Activated CD4-positive, alpha-beta T cell treated with anti-CD3 and anti-CD28 coated beads, Interleukin-10, Interleukin-2, amounts not matched to agents 100 ng/mL and 50 ng/mL, durations not matched to agents 16 hours and 8 hours (primary cell): Measurements from ENCODE around the gene SMIM7.

Source experiments
- DNase-seq: peaks from one replicate; pipeline ENCODE4 v3.0.0-alpha.2; 2020

Gene SMIM7

GRCh38 chr19:16620018-16620417 is 39.9 kb downstream of the SMIM7 start:
- DNase-seq, result no peak

GRCh38 chr19:16619457-16619856 is 40.5 kb downstream of the SMIM7 start:
- DNase-seq, result no peak

- DNase-seq, result no peak
Observed at GRCh38 chr19:16618248-16618647, 41.7 kb downstream of the SMIM7 start.

GRCh38 chr19:16615808-16616207 is 44.1 kb downstream of the SMIM7 start:
- DNase-seq, result no peak

GRCh38 chr19:16614941-16615340 is 45.0 kb downstream of the SMIM7 start:
- no peak for DNase-seq

- no peak for DNase-seq
Observed at GRCh38 chr19:16613841-16614240, 46.1 kb downstream of the SMIM7 start.

- no peak for DNase-seq
Observed at GRCh38 chr19:16612636-16613035, 47.3 kb downstream of the SMIM7 start.

- no peak for DNase-seq
Observed at GRCh38 chr19:16611121-16611520, 48.8 kb downstream of the SMIM7 start.

- DNase-seq, result no peak
Observed at GRCh38 chr19:16609511-16610200, 50.3 kb downstream of the SMIM7 start.

- DNase-seq, result peak; percentile 26
Observed at GRCh38 chr19:16608290-16608739, 51.6 kb downstream of the SMIM7 start.

GRCh38 chr19:16607819-16608218 is 52.1 kb downstream of the SMIM7 start:
- DNase-seq, result no peak

GRCh38 chr19:16605553-16605994 is 54.4 kb downstream of the SMIM7 start:
- DNase-seq, result no peak

- DNase-seq, result no peak
Observed at GRCh38 chr19:16605115-16605514, 54.8 kb downstream of the SMIM7 start.

- no peak for DNase-seq
Observed at GRCh38 chr19:16604615-16605014, 55.3 kb downstream of the SMIM7 start.

GRCh38 chr19:16603090-16603489 is 56.9 kb downstream of the SMIM7 start:
- DNase-seq, result no peak

GRCh38 chr19:16601378-16602052 is 58.4 kb downstream of the SMIM7 start:
- DNase-seq, result no peak

GRCh38 chr19:16600824-16601223 is 59.1 kb downstream of the SMIM7 start:
- no peak for DNase-seq

- DNase-seq, result no peak
Observed at GRCh38 chr19:16599655-16600346, 60.1 kb downstream of the SMIM7 start.

GRCh38 chr19:16598848-16599247 is 61.1 kb downstream of the SMIM7 start:
- DNase-seq, result no peak

- no peak for DNase-seq
Observed at GRCh38 chr19:16596399-16596798, 63.5 kb downstream of the SMIM7 start.
